CD8-positive, alpha-beta memory T cell (primary cell): ENCODE measurements around the gene EIF4A3. TPM values are rescaled to one million over a fixed set of nuclear protein-coding genes. Genes with fewer than 3 reads are reported as not detected.

ENCODE experiments used
- CTCF ChIA-PET: fragments of 350-600 bp; sonication (Branson Sonifier 250); formaldehyde crosslinking; loops from one replicate; lab custom pipeline; 2021; ENCODE audit warnings: antibody characterized with exemption; lab: Charles Lee
- POLR2A ChIA-PET: fragments of 350-600 bp; sonication (Branson Sonifier 250); formaldehyde crosslinking; loops from one replicate; lab custom pipeline; 2021; ENCODE audit warnings: antibody characterized with exemption; lab: Charles Lee
- DNase-seq, 5 donors: peaks; one replicate each; pipeline versions ENCODE4 v3.0.0 to v3.0.0-alpha.2; 2020 to 2022; ENCODE audit warnings: mixed read lengths in 1 of 5
- H3K27ac ChIP-seq: one replicate; pipeline ENCODE4 v1.7.0; 2013; ENCODE audit warnings: low read depth, mild to moderate bottlenecking, low read length, moderate library complexity
- H3K27me3 ChIP-seq: 2 replicates; pipeline ENCODE4 v1.7.0; 2013; ENCODE audit warnings: low read length, mild to moderate bottlenecking; ENCODE audit not compliant: insufficient read depth, poor library complexity, severe bottlenecking
- H3K36me3 ChIP-seq: 2 replicates; pipeline ENCODE4 v1.7.0; 2013; ENCODE audit warnings: mild to moderate bottlenecking, low read length, moderate library complexity; ENCODE audit not compliant: insufficient read depth
- H3K4me1 ChIP-seq: 2 replicates; pipeline ENCODE4 v1.7.0; 2013; ENCODE audit warnings: mild to moderate bottlenecking, low read length, moderate library complexity; ENCODE audit not compliant: insufficient read depth
- H3K4me3 ChIP-seq: 2 replicates; pipeline ENCODE4 v1.7.0; 2013; ENCODE audit warnings: mild to moderate bottlenecking, low read length
- H3K9me3 ChIP-seq: 2 replicates; pipeline ENCODE4 v1.7.0; 2013; ENCODE audit warnings: mild to moderate bottlenecking, low read length
- H3K27ac Mint-ChIP-seq, 8 donors: one replicate each; pipeline ENCODE4 v1.8.0; 2020 to 2021; ENCODE audit warnings: mixed read lengths in 8 of 8, mild to moderate bottlenecking in 6 of 8, inconsistent platforms in 3 of 8, moderate library complexity in 3 of 8
- H3K27me3 Mint-ChIP-seq, 2 donors: one replicate each; pipeline ENCODE4 v1.8.0; 2020 to 2021; ENCODE audit warnings: mixed read lengths in 2 of 2, mild to moderate bottlenecking in 1 of 2, moderate library complexity in 1 of 2
- H3K36me3 Mint-ChIP-seq, 3 donors: one replicate each; pipeline ENCODE4 v1.8.0; 2020 to 2021; ENCODE audit warnings: mixed read lengths in 3 of 3, inconsistent platforms in 1 of 3, mild to moderate bottlenecking in 1 of 3
- H3K4me1 Mint-ChIP-seq, 3 donors: one replicate each; pipeline ENCODE4 v1.8.0; 2020 to 2021; ENCODE audit warnings: mixed read lengths in 3 of 3, inconsistent platforms in 1 of 3, mild to moderate bottlenecking in 1 of 3
- H3K4me3 Mint-ChIP-seq, 7 donors: one replicate each; pipeline ENCODE4 v1.8.0; 2020 to 2021; ENCODE audit warnings: mixed read lengths in 7 of 7, mild to moderate bottlenecking in 6 of 7, moderate library complexity in 4 of 7, inconsistent platforms in 2 of 7
- H3K9me3 Mint-ChIP-seq, 5 donors: one replicate each; pipeline ENCODE4 v1.8.0; 2020 to 2022; ENCODE audit warnings: mixed read lengths in 5 of 5, mild to moderate bottlenecking in 3 of 5, moderate library complexity in 2 of 5, inconsistent platforms in 1 of 5
- polyA plus RNA-seq: library from polyadenylated mRNA; unstranded; fragments of 300-500 nt; fragmentation: Illumina TruSeq; gene quantifications from one replicate; pipeline ENCODE4 v1.2.3, GENCODE V29; 2021
- total RNA-seq, 2 experiments: library from RNA; stranded (reverse); gene quantifications; one replicate each; pipeline ENCODE4 v1.2.3, GENCODE V29; 2021

EIF4A3 gene
- total and polyA plus RNA-seq, 3 experiments from 2014 or later = 77.6 to 181 (median 174) TPM

GRCh38 chr17:80189611-80190010 lies 42.7 kb upstream of the EIF4A3 start:
- no peak overlapping the region for H3K27ac ChIP-seq
- no peak overlapping the region for H3K4me3 ChIP-seq
- no peaks in the 10 kb centered on the region for H3K9me3 Mint-ChIP-seq
- DNase-seq = no peak
- POLR2A ChIA-PET = no interaction called here
- no peaks in the 10 kb centered on the region for H3K9me3 ChIP-seq
- H3K36me3 ChIP-seq = no peaks in the 10 kb centered on the region
- H3K27ac Mint-ChIP-seq = no peak overlapping the region
- CTCF ChIA-PET = no interaction called here
- H3K36me3 Mint-ChIP-seq = no peaks in the 10 kb centered on the region
- H3K27me3 ChIP-seq = no peaks in the 10 kb centered on the region
- no peaks in the 10 kb centered on the region for H3K4me1 ChIP-seq
- H3K4me1 Mint-ChIP-seq = no peaks in the 10 kb centered on the region
- no peak overlapping the region for H3K4me3 Mint-ChIP-seq
- H3K27me3 Mint-ChIP-seq = peaks cover 10 to 33% of the 10 kb centered on the region in 2 donors

- DNase-seq = no peak
- POLR2A ChIA-PET = no interaction called here
- no peaks in the 10 kb centered on the region for H3K4me1 ChIP-seq
- Mint-ChIP-seq H3K36me3 (no peaks in the 10 kb centered on the region), H3K9me3 (no peaks in the 10 kb centered on the region), H3K4me1 (no peaks in the 10 kb centered on the region), H3K27me3 (peaks cover 8 to 30% of the 10 kb centered on the region in 2 donors), H3K27ac (no peak overlapping the region), H3K4me3 (no peak overlapping the region)
- H3K9me3 ChIP-seq = no peaks in the 10 kb centered on the region
- H3K27ac ChIP-seq = no peak overlapping the region
- H3K4me3 ChIP-seq = no peak overlapping the region
- CTCF ChIA-PET = no interaction called here
- no peaks in the 10 kb centered on the region for H3K27me3 ChIP-seq
- no peaks in the 10 kb centered on the region for H3K36me3 ChIP-seq
Measured at GRCh38 chr17:80187515-80187941, 40.6 kb upstream of the EIF4A3 start.

GRCh38 chr17:80187090-80187489 lies 40.2 kb upstream of the EIF4A3 start:
- Mint-ChIP-seq H3K27me3 (peaks cover 7 to 30% of the 10 kb centered on the region in 2 donors), H3K4me1 (no peaks in the 10 kb centered on the region), H3K4me3 (no peak overlapping the region), H3K27ac (no peak overlapping the region), H3K9me3 (no peaks in the 10 kb centered on the region), H3K36me3 (no peaks in the 10 kb centered on the region)
- ChIA-PET POLR2A (no interaction called here), CTCF (no interaction called here)
- Histone ChIP-seq H3K36me3 (no peaks in the 10 kb centered on the region), H3K4me3 (no peak overlapping the region), H3K27ac (no peak overlapping the region), H3K9me3 (no peaks in the 10 kb centered on the region), H3K4me1 (no peaks in the 10 kb centered on the region), H3K27me3 (no peaks in the 10 kb centered on the region)
- no peak for DNase-seq

- no peak for DNase-seq
- H3K27me3 ChIP-seq = no peaks in the 10 kb centered on the region
- Mint-ChIP-seq H3K4me3 (no peak overlapping the region), H3K27ac (no peak overlapping the region), H3K4me1 (no peaks in the 10 kb centered on the region), H3K27me3 (peaks cover 3 to 31% of the 10 kb centered on the region in 2 donors), H3K9me3 (no peaks in the 10 kb centered on the region), H3K36me3 (no peaks in the 10 kb centered on the region)
- H3K36me3 ChIP-seq = no peaks in the 10 kb centered on the region
- H3K4me3 ChIP-seq = no peak overlapping the region
- H3K27ac ChIP-seq = no peak overlapping the region
- ChIA-PET POLR2A (no interaction called here), CTCF (no interaction called here)
- no peaks in the 10 kb centered on the region for H3K9me3 ChIP-seq
- H3K4me1 ChIP-seq = no peaks in the 10 kb centered on the region
Measured at GRCh38 chr17:80185968-80186367, 39.0 kb upstream of the EIF4A3 start.

GRCh38 chr17:80184423-80184714 lies 37.4 kb upstream of the EIF4A3 start:
- Mint-ChIP-seq H3K4me1 (no peaks in the 10 kb centered on the region), H3K27me3 (peaks cover 4 to 26% of the 10 kb centered on the region in 2 donors), H3K4me3 (no peak overlapping the region), H3K36me3 (no peaks in the 10 kb centered on the region), H3K27ac (no peak overlapping the region), H3K9me3 (no peaks in the 10 kb centered on the region)
- POLR2A ChIA-PET = no interaction called here
- CTCF ChIA-PET = interaction anchor here (0.7 to 2.3 kb wide), 2 partner anchors 11 to 47 kb away, joined by 3 to 9 read pairs; no protein-coding TSS in a partner anchor
- no peak for DNase-seq
- no peaks in the 10 kb centered on the region for H3K4me1 ChIP-seq
- no peaks in the 10 kb centered on the region for H3K27me3 ChIP-seq
- no peak overlapping the region for H3K4me3 ChIP-seq
- H3K36me3 ChIP-seq = no peaks in the 10 kb centered on the region
- H3K27ac ChIP-seq = no peak overlapping the region
- H3K9me3 ChIP-seq = no peaks in the 10 kb centered on the region

- Mint-ChIP-seq H3K27me3 (peaks cover 4 to 22% of the 10 kb centered on the region in 2 donors), H3K9me3 (no peaks in the 10 kb centered on the region), H3K4me1 (no peaks in the 10 kb centered on the region), H3K4me3 (no peak overlapping the region), H3K36me3 (no peaks in the 10 kb centered on the region), H3K27ac (no peak overlapping the region)
- H3K4me1 ChIP-seq = no peaks in the 10 kb centered on the region
- H3K27me3 ChIP-seq = no peaks in the 10 kb centered on the region
- no peak for DNase-seq
- H3K36me3 ChIP-seq = no peaks in the 10 kb centered on the region
- ChIA-PET CTCF (interaction anchor here (0.7 to 2.3 kb wide), 2 partner anchors 11 to 47 kb away, joined by 3 to 9 read pairs; no protein-coding TSS in a partner anchor), POLR2A (no interaction called here)
- no peak overlapping the region for H3K4me3 ChIP-seq
- no peaks in the 10 kb centered on the region for H3K9me3 ChIP-seq
- no peak overlapping the region for H3K27ac ChIP-seq
Measured at GRCh38 chr17:80183581-80184422, 36.9 kb upstream of the EIF4A3 start.

GRCh38 chr17:80182845-80183223 lies 35.9 kb upstream of the EIF4A3 start:
- Histone ChIP-seq H3K4me3 (no peak overlapping the region), H3K9me3 (no peaks in the 10 kb centered on the region), H3K4me1 (no peaks in the 10 kb centered on the region), H3K27ac (no peak overlapping the region), H3K36me3 (no peaks in the 10 kb centered on the region), H3K27me3 (no peaks in the 10 kb centered on the region)
- H3K9me3 Mint-ChIP-seq = no peaks in the 10 kb centered on the region
- no peaks in the 10 kb centered on the region for H3K36me3 Mint-ChIP-seq
- no peak for DNase-seq
- peaks cover 4 to 22% of the 10 kb centered on the region in 2 donors for H3K27me3 Mint-ChIP-seq
- CTCF ChIA-PET = interaction anchor here (2.3 kb wide), 1 partner anchor 12 kb away, joined by 9 read pairs; no protein-coding TSS in a partner anchor
- no peak overlapping the region for H3K27ac Mint-ChIP-seq
- POLR2A ChIA-PET = no interaction called here
- H3K4me3 Mint-ChIP-seq = no peak overlapping the region
- no peaks in the 10 kb centered on the region for H3K4me1 Mint-ChIP-seq

- H3K27ac ChIP-seq = no peak overlapping the region
- Mint-ChIP-seq H3K4me3 (no peak overlapping the region), H3K9me3 (no peaks in the 10 kb centered on the region), H3K4me1 (no peaks in the 10 kb centered on the region), H3K36me3 (no peaks in the 10 kb centered on the region), H3K27ac (no peak overlapping the region), H3K27me3 (peaks cover 4 to 21% of the 10 kb centered on the region in 2 donors)
- H3K4me3 ChIP-seq = no peak overlapping the region
- CTCF ChIA-PET = interaction anchor here (2.3 kb wide), 1 partner anchor 13 kb away, joined by 9 read pairs; no protein-coding TSS in a partner anchor
- no peaks in the 10 kb centered on the region for H3K4me1 ChIP-seq
- no peaks in the 10 kb centered on the region for H3K27me3 ChIP-seq
- H3K9me3 ChIP-seq = no peaks in the 10 kb centered on the region
- H3K36me3 ChIP-seq = no peaks in the 10 kb centered on the region
- no peak for DNase-seq
- POLR2A ChIA-PET = no interaction called here
Measured at GRCh38 chr17:80182118-80182844, 35.4 kb upstream of the EIF4A3 start.
